Uterus (tissue), 4 donors: ENCODE data around the gene IL23R. TPM values are rescaled to one million over a fixed set of nuclear protein-coding genes. Genes with fewer than 3 reads are reported as not detected.

Experiments used
- DNase-seq, 2 donors: peaks; one replicate each; pipeline ENCODE4 v3.0.0-alpha.2; 2019 to 2020
- H3K27ac ChIP-seq, 2 donors: fragments of 200-600 bp; sonication (generic); 1 replicate in 1 of 2; 2 replicates in 1 of 2; pipeline ENCODE4 v1.5.1; 2016 to 2018
- H3K27me3 ChIP-seq, 2 donors: fragments of 200-600 bp; sonication (generic); one replicate each; pipeline ENCODE4 v1.5.1; 2018 to 2019; ENCODE audit warnings: control low read depth in 1 of 2
- H3K36me3 ChIP-seq, 2 donors: fragments of 200-600 bp; sonication (generic); one replicate each; pipeline ENCODE4 v1.5.1; 2019; ENCODE audit warnings: control low read depth in 1 of 2
- H3K4me1 ChIP-seq, 2 donors: fragments of 200-600 bp; sonication (generic); one replicate each; pipeline ENCODE4 v1.5.1; 2018 to 2019; ENCODE audit warnings: control low read depth in 1 of 2
- H3K4me3 ChIP-seq, 2 donors: fragments of 200-600 bp; sonication (generic); 1 replicate in 1 of 2; 2 replicates in 1 of 2; pipeline ENCODE4 v1.5.1; 2018 to 2019; ENCODE audit warnings: mild to moderate bottlenecking in 1 of 2
- H3K9me3 ChIP-seq, 2 donors: fragments of 200-600 bp; sonication (generic); one replicate each; pipeline ENCODE4 v1.5.1; 2019; ENCODE audit warnings: control low read depth in 1 of 2
- POLR2A ChIP-seq, 2 donors: fragments of 450-650 bp; IDR thresholded peaks; one replicate each; pipeline ENCODE4 v1.6.1; 2016; ENCODE audit warnings: antibody characterized with exemption in 2 of 2, mild to moderate bottlenecking in 1 of 2, moderate library complexity in 1 of 2
- intact Hi-C: fragments of 100-400 bp; cut with DNase I; formaldehyde crosslinking; loops from one replicate; pipeline ENCODE4 v1.15.1; 2023; ENCODE audit warnings: low total_unique reads
- total RNA-seq, 4 donors: library from RNA; depleted of rRNA in 3 of 4; stranded (reverse); fragments of >200 nt in 3 of 4; gene quantifications; one replicate each; pipeline versions ENCODE4 v1.1.0 to v1.2.4, GENCODE V29; 2014 to 2023
- TF ChIP-seq, protein P1 (sequence below), 4 experiments: fragments of 200-600 bp in 2 of 4; fragments of 450-650 bp in 2 of 4; sonication (generic) in 2 of 4; IDR thresholded peaks; one replicate each; pipeline ENCODE4 v1.5.1; 2016 to 2019; ENCODE audit warnings: antibody characterized with exemption in 4 of 4, mild to moderate bottlenecking in 2 of 4, moderate library complexity in 1 of 4
- donor health status: DM: yes; HTN: yes; CAD: no.

IL23R gene
- total RNA-seq, 4 donors from 2014 or later = 0.21 TPM; not detected in 3

DNA sequence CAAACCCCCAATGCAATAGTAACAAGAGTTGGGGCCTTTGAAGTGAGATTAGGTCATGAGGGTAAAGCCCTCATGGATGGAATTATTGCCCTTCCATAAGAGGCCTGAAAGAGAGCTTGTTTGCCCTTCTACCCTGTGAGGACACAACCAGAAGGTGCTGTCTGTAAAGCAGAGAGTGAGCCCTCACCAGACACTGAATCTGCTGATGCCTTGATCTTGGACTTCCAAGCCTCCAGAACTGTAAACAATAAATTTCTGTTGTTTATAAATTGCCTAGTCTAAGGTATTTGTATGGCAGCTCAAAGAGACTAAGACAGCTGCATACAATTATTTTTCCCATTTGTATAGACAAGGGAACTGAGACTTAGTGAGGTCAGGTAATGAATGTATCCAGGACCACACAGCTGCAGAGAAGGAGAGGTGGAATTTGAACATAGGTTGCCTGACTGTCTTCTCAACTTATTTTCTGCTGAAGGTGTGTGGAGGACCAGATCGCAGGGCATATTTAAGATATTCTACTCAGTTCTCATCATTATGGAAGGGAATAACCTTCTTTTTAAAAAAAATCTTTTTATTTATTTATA, 18.7 kb downstream of the IL23R start:
- H3K9me3 ChIP-seq = no peaks in the 10 kb centered on the region
- no peak overlapping the region for H3K27ac ChIP-seq
- intact Hi-C loops = no loop called here

DNA sequence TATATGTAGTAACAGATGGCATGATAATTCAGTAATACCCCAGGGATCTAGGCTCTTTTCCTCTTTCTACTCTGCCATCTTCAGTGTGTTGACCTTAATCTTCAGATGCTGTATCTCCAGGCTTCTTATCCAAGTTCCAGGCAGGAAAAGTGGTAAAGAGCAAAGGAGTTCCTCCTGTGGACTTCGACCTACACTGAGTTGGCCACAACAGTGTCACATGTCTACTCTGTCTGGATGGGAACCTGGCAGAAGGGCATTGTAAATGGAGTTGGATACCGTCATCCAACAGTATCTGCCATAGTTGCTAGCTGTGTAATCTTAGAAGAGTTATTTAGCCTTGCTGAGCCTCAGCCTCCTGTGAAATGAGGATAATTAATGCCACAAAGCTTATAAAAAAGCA, 21.9 kb downstream of the IL23R start:
- DNase-seq = no peak
- no peaks in the 10 kb centered on the region for H3K36me3 ChIP-seq
- no peaks in the 10 kb centered on the region for H3K27me3 ChIP-seq
- H3K27ac ChIP-seq = no peak overlapping the region
- no peaks in the 10 kb centered on the region for H3K9me3 ChIP-seq
- intact Hi-C loops = no loop called here
- H3K4me1 ChIP-seq = no peaks in the 10 kb centered on the region
- no peak overlapping the region for H3K4me3 ChIP-seq
- TF ChIP-seq, protein P1, sequence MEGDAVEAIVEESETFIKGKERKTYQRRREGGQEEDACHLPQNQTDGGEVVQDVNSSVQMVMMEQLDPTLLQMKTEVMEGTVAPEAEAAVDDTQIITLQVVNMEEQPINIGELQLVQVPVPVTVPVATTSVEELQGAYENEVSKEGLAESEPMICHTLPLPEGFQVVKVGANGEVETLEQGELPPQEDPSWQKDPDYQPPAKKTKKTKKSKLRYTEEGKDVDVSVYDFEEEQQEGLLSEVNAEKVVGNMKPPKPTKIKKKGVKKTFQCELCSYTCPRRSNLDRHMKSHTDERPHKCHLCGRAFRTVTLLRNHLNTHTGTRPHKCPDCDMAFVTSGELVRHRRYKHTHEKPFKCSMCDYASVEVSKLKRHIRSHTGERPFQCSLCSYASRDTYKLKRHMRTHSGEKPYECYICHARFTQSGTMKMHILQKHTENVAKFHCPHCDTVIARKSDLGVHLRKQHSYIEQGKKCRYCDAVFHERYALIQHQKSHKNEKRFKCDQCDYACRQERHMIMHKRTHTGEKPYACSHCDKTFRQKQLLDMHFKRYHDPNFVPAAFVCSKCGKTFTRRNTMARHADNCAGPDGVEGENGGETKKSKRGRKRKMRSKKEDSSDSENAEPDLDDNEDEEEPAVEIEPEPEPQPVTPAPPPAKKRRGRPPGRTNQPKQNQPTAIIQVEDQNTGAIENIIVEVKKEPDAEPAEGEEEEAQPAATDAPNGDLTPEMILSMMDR (IDR thresholded peaks at IDR 0.05) = no peak
- TF ChIP-seq POLR2A (IDR thresholded peaks at IDR 0.05) = no peak

More for the DNA sequence above, 18.7 kb downstream of the IL23R start:
- no peaks in the 10 kb centered on the region for H3K4me1 ChIP-seq
- TF ChIP-seq, protein P1 (IDR thresholded peaks at IDR 0.05) = no peak
- no peak for TF ChIP-seq POLR2A (IDR thresholded peaks at IDR 0.05)
- no peaks in the 10 kb centered on the region for H3K27me3 ChIP-seq
- no peaks in the 10 kb centered on the region for H3K36me3 ChIP-seq
- no peak overlapping the region for H3K4me3 ChIP-seq
- no peak for DNase-seq

- no peak overlapping the region for H3K4me3 ChIP-seq
- H3K4me1 ChIP-seq = no peaks in the 10 kb centered on the region
- TF ChIP-seq, protein P1 (IDR thresholded peaks at IDR 0.05) = no peak
- TF ChIP-seq POLR2A (IDR thresholded peaks at IDR 0.05) = no peak
- intact Hi-C loops = no loop called here
- H3K36me3 ChIP-seq = no peaks in the 10 kb centered on the region
- H3K9me3 ChIP-seq = no peaks in the 10 kb centered on the region
- no peak overlapping the region for H3K27ac ChIP-seq
- no peaks in the 10 kb centered on the region for H3K27me3 ChIP-seq
- no peak for DNase-seq
Measured at GRCh38 chr1:67189953-67190352, 23.7 kb downstream of the IL23R start.

- H3K27ac ChIP-seq = no peak overlapping the region
- no peak overlapping the region for H3K4me3 ChIP-seq
- intact Hi-C loops = no loop called here
- TF ChIP-seq, protein P1 (IDR thresholded peaks at IDR 0.05) = no peak
- no peak for TF ChIP-seq POLR2A (IDR thresholded peaks at IDR 0.05)
- no peaks in the 10 kb centered on the region for H3K27me3 ChIP-seq
- no peaks in the 10 kb centered on the region for H3K4me1 ChIP-seq
- no peaks in the 10 kb centered on the region for H3K9me3 ChIP-seq
- no peaks in the 10 kb centered on the region for H3K36me3 ChIP-seq
- no peak for DNase-seq
Measured at GRCh38 chr1:67190410-67190809, 24.2 kb downstream of the IL23R start.

- Histone ChIP-seq H3K27ac (no peak overlapping the region), H3K4me3 (no peak overlapping the region), H3K36me3 (no peaks in the 10 kb centered on the region), H3K27me3 (no peaks in the 10 kb centered on the region), H3K4me1 (no peaks in the 10 kb centered on the region), H3K9me3 (no peaks in the 10 kb centered on the region)
- DNase-seq = no peak
- intact Hi-C loops = no loop called here
- TF ChIP-seq POLR2A (IDR thresholded peaks at IDR 0.05) = no peak
- TF ChIP-seq, protein P1 (IDR thresholded peaks at IDR 0.05) = no peak
Measured at GRCh38 chr1:67190942-67191341, 24.7 kb downstream of the IL23R start.
